Measurements from ENCODE around the gene PCDHB4.

GRCh38 chr5:141149812-141150211 lies 28.2 kb downstream of the PCDHB4 start, which contains the start of gene PCDHB6:
- no peak for TF ChIP-seq CTCF (IDR thresholded peaks at IDR 0.05)
- no peak for TF ChIP-seq POLR2A (IDR thresholded peaks at IDR 0.05)

Data from adrenal gland (tissue), 5 donors.